Subcutaneous abdominal adipose tissue (tissue), 5 donors: ENCODE data around the gene ELAVL1.
A peak's percentile ranks its signal among the peaks of the same experiment; 100 is the strongest.
"Not testable (repeated sequence)": the region's sequence is repeated elsewhere in the genome, so short reads cannot be mapped to it uniquely, and the experiment has no call there.

Experiments used
- H3K27ac ChIP-seq: one replicate; pipeline ENCODE4 v1.7.0; 2013; ENCODE audit warnings: low read depth, mild to moderate bottlenecking, inconsistent platforms, low read length, moderate library complexity
- H3K27me3 ChIP-seq, 5 donors: one replicate each; pipeline ENCODE4 v1.7.0; 2013; ENCODE audit warnings: low read length in 5 of 5, inconsistent platforms in 1 of 5; ENCODE audit not compliant: control insufficient read depth in 5 of 5, insufficient read depth in 4 of 5
- H3K36me3 ChIP-seq, 5 donors: one replicate each; pipeline ENCODE4 v1.7.0; 2013; ENCODE audit warnings: low read length in 5 of 5; ENCODE audit not compliant: control insufficient read depth in 5 of 5, insufficient read depth in 5 of 5
- H3K4me1 ChIP-seq, 5 donors: one replicate each; pipeline ENCODE4 v1.7.0; 2013; ENCODE audit warnings: low read length in 5 of 5, mild to moderate bottlenecking in 3 of 5, moderate library complexity in 1 of 5; ENCODE audit not compliant: control insufficient read depth in 5 of 5, insufficient read depth in 5 of 5
- H3K4me3 ChIP-seq, 5 donors: one replicate each; pipeline ENCODE4 v1.7.0; 2013; ENCODE audit warnings: low read length in 5 of 5, low read depth in 1 of 5
- H3K9ac ChIP-seq, 5 donors: one replicate each; pipeline ENCODE4 v1.7.0; 2013; ENCODE audit warnings: low read length in 5 of 5, mild to moderate bottlenecking in 4 of 5, moderate library complexity in 3 of 5
- H3K9me3 ChIP-seq, 5 donors: one replicate each; pipeline ENCODE4 v1.7.0; 2013; ENCODE audit warnings: low read length in 5 of 5; ENCODE audit not compliant: control insufficient read depth in 5 of 5
- donor health status: healthy.
- donor health status: healthy.
- donor health status: healthy.
- donor health status: healthy.
- donor health status: healthy.

Gene ELAVL1

DNA sequence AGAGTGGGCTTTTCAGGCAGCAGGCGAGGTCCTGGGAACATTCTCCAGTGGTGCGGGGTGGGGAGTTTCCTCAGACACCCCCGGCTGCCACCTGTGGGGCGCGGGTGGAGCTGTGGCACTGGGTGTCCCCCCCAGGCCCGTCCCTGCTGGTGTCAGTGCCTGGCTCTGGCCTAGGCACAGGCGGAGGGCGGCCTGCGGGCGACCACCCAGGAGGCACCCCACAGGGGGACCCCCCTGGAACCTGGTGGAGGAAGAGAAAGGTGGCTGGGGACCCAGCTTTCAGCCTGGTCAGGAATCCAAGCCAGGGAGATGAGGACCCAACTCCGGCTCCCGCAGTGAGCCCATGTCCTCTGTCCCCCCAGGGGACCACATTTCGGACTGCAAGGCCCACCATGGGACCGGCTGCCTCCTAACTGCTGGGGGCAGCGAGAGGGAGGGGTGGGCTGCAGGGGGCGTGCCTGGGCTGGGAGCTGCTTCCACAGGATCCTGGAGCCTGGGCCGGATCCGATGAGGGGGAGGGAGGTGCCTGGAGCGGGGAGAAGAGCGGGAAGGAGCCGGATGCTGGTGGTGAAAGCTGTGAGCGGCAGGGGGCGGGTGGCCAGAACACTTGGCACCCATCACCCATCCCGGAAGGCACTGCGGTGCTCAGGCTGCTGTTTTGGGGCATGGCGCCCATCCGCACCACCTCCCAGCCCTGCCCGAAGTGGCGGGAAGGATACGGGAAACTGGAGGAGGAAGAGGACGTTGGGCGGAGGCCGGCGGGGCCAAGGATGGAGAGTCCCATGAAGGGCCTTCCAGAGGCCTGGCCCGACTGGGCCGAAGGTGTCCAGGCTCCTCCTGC lies 74.0 kb downstream of the ELAVL1 start:
- Histone ChIP-seq H3K4me1 (peaks cover 2 to 30% (median 19%) of the 10 kb centered on the region in 5 donors), H3K27ac (no peak overlapping the region), H3K4me3 (no peak overlapping the region), H3K9me3 (no peaks in the 10 kb centered on the region), H3K9ac (no peak overlapping the region), H3K36me3 (peaks cover 0 to 65% (median 62%) of the 10 kb centered on the region in 5 donors), H3K27me3 (no peaks in the 10 kb centered on the region)

DNA sequence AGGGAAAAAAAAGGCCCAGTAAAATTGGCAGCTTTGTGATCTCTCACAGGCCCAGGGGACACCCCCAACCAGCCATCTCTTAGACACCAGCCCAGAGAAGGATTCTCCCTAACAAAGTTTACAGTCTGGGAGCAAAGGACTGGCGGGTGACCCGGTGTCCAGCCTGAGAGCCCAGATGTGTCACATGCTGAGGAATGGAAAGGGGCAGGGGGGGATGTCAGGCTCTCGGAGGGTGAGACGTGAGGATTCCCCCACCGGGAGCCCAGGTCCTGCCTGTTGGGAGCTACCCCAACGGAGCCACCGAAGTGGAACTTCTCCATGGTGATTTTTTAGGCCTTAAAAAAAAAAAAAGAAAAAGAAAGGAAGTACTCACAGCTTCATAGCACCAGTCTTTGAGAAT lies 74.7 kb downstream of the ELAVL1 start:
- H3K4me1 ChIP-seq = peaks cover 2 to 34% (median 23%) of the 10 kb centered on the region in 5 donors
- no peaks in the 10 kb centered on the region for H3K27me3 ChIP-seq
- no peak overlapping the region for H3K27ac ChIP-seq
- no peaks in the 10 kb centered on the region for H3K9me3 ChIP-seq
- H3K4me3 ChIP-seq = no peak overlapping the region
- peaks cover 0 to 59% (median 55%) of the 10 kb centered on the region in 5 donors for H3K36me3 ChIP-seq
- H3K9ac ChIP-seq = no peak overlapping the region

GRCh38 chr19:7930030-7930429 lies 75.4 kb downstream of the ELAVL1 start:
- not testable (repeated sequence) for H3K9me3 ChIP-seq, H3K27ac ChIP-seq, H3K9ac ChIP-seq, H3K4me3 ChIP-seq, H3K27me3 ChIP-seq
- H3K36me3 ChIP-seq = peaks cover 0 to 51% (median 48%) of the 10 kb centered on the region in 5 donors
- peaks cover 2 to 41% (median 26%) of the 10 kb centered on the region in 5 donors for H3K4me1 ChIP-seq

DNA sequence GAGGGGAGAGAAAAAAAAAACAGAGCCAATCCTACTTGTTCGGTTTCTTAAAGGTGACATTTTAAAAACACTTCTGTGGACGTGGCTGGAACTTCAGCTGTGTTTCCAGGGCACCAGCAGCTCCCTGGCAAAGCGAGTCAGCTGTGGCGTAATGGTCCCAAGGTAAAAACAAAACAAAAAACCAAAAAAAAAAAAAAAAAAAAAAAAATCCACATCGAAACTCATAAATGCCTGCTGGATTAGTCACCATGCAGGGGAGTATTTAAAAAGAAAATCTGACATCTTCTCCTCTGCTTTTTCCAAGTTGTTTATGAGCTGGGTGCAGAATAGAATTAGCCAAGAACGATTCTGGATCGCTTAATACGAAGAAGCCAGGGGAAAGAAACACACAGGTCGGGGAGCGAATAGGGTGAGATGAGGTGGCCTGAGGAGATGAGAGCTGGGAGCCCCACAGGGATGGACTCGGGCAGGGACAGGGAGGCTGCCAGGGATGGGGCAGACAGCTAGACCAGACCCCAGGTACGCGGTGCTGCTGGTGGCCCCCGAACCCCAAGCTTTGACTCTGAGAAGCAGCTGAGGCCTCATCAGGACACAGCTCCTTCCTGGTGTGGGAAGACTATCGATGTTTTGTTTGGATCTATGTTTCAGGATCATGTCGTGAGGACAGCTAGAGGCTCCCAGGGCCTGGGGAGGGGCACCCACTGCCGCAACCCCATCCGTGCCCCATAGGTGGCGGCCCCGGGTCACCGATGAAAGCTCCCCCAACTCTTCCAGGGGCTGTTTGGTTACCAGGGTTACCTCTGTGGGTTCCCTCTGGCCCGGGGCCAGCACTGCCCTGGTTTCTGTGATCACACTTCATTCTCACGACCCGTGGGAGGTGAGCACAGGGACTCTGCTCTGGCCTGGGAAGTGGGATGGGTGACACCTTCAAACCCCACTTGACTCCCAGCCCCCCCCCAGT lies 76.4 kb downstream of the ELAVL1 start:
- H3K27me3 ChIP-seq = no peaks in the 10 kb centered on the region
- no peaks in the 10 kb centered on the region for H3K9me3 ChIP-seq
- peak overlapping the region in 2 of 5 donors; percentile 51 to 60 for H3K9ac ChIP-seq
- H3K4me3 ChIP-seq = no peak overlapping the region
- peaks cover 2 to 45% (median 30%) of the 10 kb centered on the region in 5 donors for H3K4me1 ChIP-seq
- peak overlapping the region; percentile 50 for H3K27ac ChIP-seq
- H3K36me3 ChIP-seq = peaks cover 0 to 41% (median 41%) of the 10 kb centered on the region in 5 donors

GRCh38 chr19:7928334-7928706 lies 77.1 kb downstream of the ELAVL1 start:
- Histone ChIP-seq H3K4me3 (no peak overlapping the region), H3K4me1 (peaks cover 2 to 45% (median 30%) of the 10 kb centered on the region in 5 donors), H3K27me3 (no peaks in the 10 kb centered on the region), H3K9ac (peak overlapping the region in 1 of 5 donors; percentile 47), H3K27ac (peak overlapping the region; percentile 42), H3K36me3 (peaks cover 0 to 34% (median 34%) of the 10 kb centered on the region in 5 donors), H3K9me3 (no peaks in the 10 kb centered on the region)

DNA sequence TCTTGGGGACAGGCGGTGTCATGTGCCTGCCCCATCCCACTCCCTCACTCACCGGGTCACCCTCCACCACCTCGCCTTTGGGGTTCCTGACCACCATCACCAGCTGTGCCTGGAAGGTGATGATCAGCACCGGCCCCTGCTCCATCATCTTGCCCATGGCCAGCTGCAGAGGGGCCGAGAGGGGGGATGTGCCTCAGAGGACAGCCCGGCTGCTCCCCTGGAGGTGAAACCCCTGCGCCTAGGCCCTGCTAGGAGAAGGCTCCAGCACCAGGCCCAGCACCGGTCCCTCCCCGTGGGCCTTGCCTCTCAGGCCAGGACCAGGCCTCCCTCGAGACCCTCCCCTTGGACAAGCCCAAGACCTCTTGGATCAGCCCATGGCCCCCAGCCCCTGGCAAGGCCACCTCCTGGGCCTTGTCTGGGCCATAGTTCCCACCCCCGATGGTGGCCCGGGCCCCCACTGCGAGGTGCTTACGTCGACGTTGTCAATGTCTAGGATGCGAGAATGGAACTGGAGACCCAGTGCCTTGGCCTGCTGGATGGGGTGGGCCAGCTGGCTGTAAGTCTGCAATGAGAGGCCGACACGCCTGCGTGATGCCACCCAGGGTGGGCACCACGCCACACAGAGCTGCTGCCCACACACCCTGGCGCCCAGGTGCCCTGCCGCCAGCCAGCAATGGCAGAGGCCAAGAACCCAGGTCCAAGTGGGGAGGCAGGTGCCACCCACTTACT lies 77.7 kb downstream of the ELAVL1 start:
- H3K27me3 ChIP-seq = no peaks in the 10 kb centered on the region
- peak overlapping the region; percentile 42 for H3K27ac ChIP-seq
- no peaks in the 10 kb centered on the region for H3K9me3 ChIP-seq
- H3K4me1 ChIP-seq = peaks cover 2 to 45% (median 30%) of the 10 kb centered on the region in 5 donors
- no peak overlapping the region for H3K4me3 ChIP-seq
- no peak overlapping the region for H3K9ac ChIP-seq
- peaks cover 0 to 34% (median 31%) of the 10 kb centered on the region in 5 donors for H3K36me3 ChIP-seq

- H3K27me3 ChIP-seq = no peaks in the 10 kb centered on the region
- H3K36me3 ChIP-seq = peaks cover 0 to 34% (median 30%) of the 10 kb centered on the region in 5 donors
- H3K27ac ChIP-seq = no peak overlapping the region
- H3K9ac ChIP-seq = no peak overlapping the region
- H3K9me3 ChIP-seq = no peaks in the 10 kb centered on the region
- H3K4me1 ChIP-seq = peaks cover 3 to 50% (median 35%) of the 10 kb centered on the region in 5 donors
- peak overlapping the region in 2 of 5 donors; percentile 52 to 58 for H3K4me3 ChIP-seq
Measured at GRCh38 chr19:7926727-7927604, 78.5 kb downstream of the ELAVL1 start.

- Histone ChIP-seq H3K27me3 (no peaks in the 10 kb centered on the region), H3K27ac (no peak within 1 kb of the TSS), H3K4me3 (peak within 1 kb of the TSS in 4 of 5 donors; percentile 44 to 59 (median 50)), H3K9ac (peak within 1 kb of the TSS in 1 of 5 donors; percentile 59), H3K4me1 (peaks cover 11 to 57% (median 43%) of the 10 kb centered on the region in 5 donors), H3K36me3 (peaks cover 0 to 28% (median 23%) of the 10 kb centered on the region in 5 donors), H3K9me3 (no peaks in the 10 kb centered on the region)
Measured at GRCh38 chr19:7926021-7926726, 79.3 kb downstream of the ELAVL1 start, which contains the start of gene CTXN1. Gene CTXN1, minus strand, starts transcription at chr19:7926135. Its CDS starts 597 bp downstream, at chr19:7925538.
